OCI-LY7 (cell line): ENCODE measurements around the gene ARL9. TPM values are rescaled to one million over a fixed set of nuclear protein-coding genes. Genes with fewer than 3 reads are reported as not detected.
A peak's percentile ranks its signal among the peaks of the same experiment; 100 is the strongest.

Experiments used
- BruUV-seq: library from RNA; stranded (reverse); fragments of 400-500 nt; replicated peaks from 2 replicates; lab custom pipeline; 2021; lab: Mats Ljungman, UMichigan
- CTCF ChIA-PET: fragments of 300-600 bp; sonication (Branson Sonifier 250); formaldehyde crosslinking; loops from one replicate; lab custom pipeline; 2022; ENCODE audit warnings: antibody characterized with exemption; ENCODE audit not compliant: unreplicated experiment; lab: Charles Lee
- POLR2A ChIA-PET: fragments of 300-600 bp; sonication (Branson Sonifier 250); formaldehyde crosslinking; loops from one replicate; lab custom pipeline; 2022; ENCODE audit warnings: antibody characterized with exemption; lab: Charles Lee
- DNase-seq: peaks from one replicate; pipeline ENCODE4 v3.0.0-alpha.2; 2015; ENCODE audit warnings: low spot score
- H2AFZ ChIP-seq: fragments of 200-600 bp; sonication (generic), shearing (Covaris generic); 2 replicates; pipeline ENCODE4 v1.6.1; 2014; ENCODE audit warnings: mild to moderate bottlenecking, antibody characterized with exemption, low read length, moderate library complexity
- H3K27ac ChIP-seq: fragments of 200-600 bp; sonication (generic); 2 replicates; pipeline ENCODE4 v1.5.1; 2014; ENCODE audit warnings: mixed run types, low read depth, mild to moderate bottlenecking, moderate library complexity, low read length, inconsistent platforms; ENCODE audit not compliant: poor library complexity, severe bottlenecking
- H3K36me3 ChIP-seq: fragments of 200-600 bp; sonication (generic); 2 replicates; pipeline ENCODE4 v1.6.1; 2014; ENCODE audit warnings: mild to moderate bottlenecking, antibody characterized with exemption, low read length, moderate library complexity, mixed read lengths; ENCODE audit not compliant: insufficient read depth
- H3K4me1 ChIP-seq: fragments of 200-600 bp; sonication (generic); 2 replicates; pipeline ENCODE4 v1.5.1; 2014; ENCODE audit warnings: mild to moderate bottlenecking, low read length; ENCODE audit not compliant: insufficient read depth, poor library complexity, severe bottlenecking
- H3K4me2 ChIP-seq: fragments of 200-600 bp; sonication (generic); 2 replicates; pipeline ENCODE4 v1.6.1; 2014; ENCODE audit warnings: mild to moderate bottlenecking, low read length
- H3K4me3 ChIP-seq: fragments of 200-600 bp; sonication (generic); 2 replicates; pipeline ENCODE4 v1.5.1; 2014; ENCODE audit warnings: mild to moderate bottlenecking, low read depth, low read length; ENCODE audit not compliant: poor library complexity, severe bottlenecking
- H3K79me2 ChIP-seq: fragments of 200-600 bp; sonication (generic); 2 replicates; pipeline ENCODE4 v1.6.1; 2016; ENCODE audit warnings: low read depth, mild to moderate bottlenecking, low read length, moderate library complexity, mixed read lengths; ENCODE audit not compliant: insufficient read depth
- H3K9me2 ChIP-seq: fragments of 200-600 bp; sonication (generic); 2 replicates; pipeline ENCODE4 v1.6.1; 2016; ENCODE audit warnings: mild to moderate bottlenecking, low read length, mixed read lengths; ENCODE audit not compliant: insufficient read depth
- H3K9me3 ChIP-seq: fragments of 200-600 bp; sonication (generic); 2 replicates; pipeline ENCODE4 v1.6.1; 2014; ENCODE audit warnings: mild to moderate bottlenecking, mixed run types, low read length, mixed read lengths
- H4K20me1 ChIP-seq: fragments of 200-600 bp; sonication (generic); 2 replicates; pipeline ENCODE4 v1.6.1; 2014; ENCODE audit warnings: mild to moderate bottlenecking, antibody characterized with exemption, low read length, moderate library complexity, mixed read lengths; ENCODE audit not compliant: insufficient read depth
- CTCF ChIP-seq: fragments of 200-600 bp; sonication (generic); conservative IDR thresholded peaks from 2 replicates; pipeline ENCODE4 v1.5.1; 2014; ENCODE audit warnings: mild to moderate bottlenecking, antibody characterized with exemption, low read length, moderate library complexity, mixed read lengths
- EZH2phosphoT487 ChIP-seq: fragments of 200-600 bp; sonication (generic); IDR thresholded peaks from 2 replicates; pipeline ENCODE4 v1.6.1; 2018; ENCODE audit warnings: low read depth, borderline replicate concordance, mild to moderate bottlenecking, mixed run types, antibody characterized with exemption, low read length, moderate library complexity, mixed read lengths
- intact Hi-C: fragments of 100-400 bp; cut with micrococcal nuclease; formaldehyde crosslinking; loops from one replicate; pipeline ENCODE4 v1.10.0; 2022; ENCODE audit not compliant: unreplicated experiment
- total RNA-seq, 2 experiments: library from RNA; depleted of rRNA in 1 of 2; stranded (reverse); fragments of >200 nt in 1 of 2; shearing (Covaris generic) in 1 of 2; gene quantifications; 2 replicates each; pipeline ENCODE4 v1.2.3, GENCODE V29; 2014 to 2022

Gene ARL9
- total RNA-seq, 2 experiments from 2014 or later = 0.32 to 0.76 TPM

- H3K4me3 ChIP-seq = peak overlapping the region; percentile 99
- CTCF ChIA-PET = no interaction called here
- H2AFZ ChIP-seq = no peak overlapping the region
- H3K9me3 ChIP-seq = no peaks in the 10 kb centered on the region
- H3K79me2 ChIP-seq = peaks cover 82% of the 10 kb centered on the region
- DNase-seq = no peak
- peak overlapping the region; percentile 94 for H3K4me2 ChIP-seq
- peaks cover 17% of the 10 kb centered on the region; the same call in 1 of the 2 replicates for H4K20me1 ChIP-seq
- intact Hi-C loops = no loop called here
- TF ChIP-seq EZH2phosphoT487 (no peak), CTCF (no peak)
- H3K9me2 ChIP-seq = no peaks in the 10 kb centered on the region
- peaks cover 37% of the 10 kb centered on the region for H3K4me1 ChIP-seq
- H3K36me3 ChIP-seq = peaks cover 56% of the 10 kb centered on the region
- BruUV-seq = no TSS peak
- H3K27ac ChIP-seq = no peak overlapping the region
- POLR2A ChIA-PET = interaction anchor here (0.7 to 2.7 kb wide), 10 partner anchors 10 to 472 kb away, joined by 3 to 38 read pairs (median 6); partner anchors contain the start of genes AASDH, PAICS and PPAT
Observed at GRCh38 chr4:56469489-56470210, 35.9 kb upstream of the ARL9 start.

DNA sequence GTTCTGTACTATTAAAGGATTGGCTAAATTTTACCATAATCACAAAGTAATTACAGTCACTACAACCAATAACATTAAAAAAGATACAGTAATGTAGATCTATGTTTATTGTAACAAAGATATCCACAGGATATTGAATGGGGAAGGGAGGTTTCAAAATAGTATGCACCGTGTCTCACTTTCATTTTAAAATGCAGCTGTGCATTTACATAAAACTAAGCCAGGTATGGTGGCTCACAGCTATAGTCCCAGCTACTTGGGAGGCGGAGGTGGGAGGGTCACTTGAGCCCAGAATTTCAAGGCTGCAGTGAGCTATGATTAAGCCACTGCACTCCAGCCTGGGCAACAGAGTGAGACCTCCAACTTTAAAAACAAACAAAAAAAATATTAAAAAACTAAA lies 29.7 kb upstream of the ARL9 start:
- intact Hi-C loops = no loop called here
- Histone ChIP-seq H3K9me3 (no peaks in the 10 kb centered on the region), H3K4me1 (peaks cover 29% of the 10 kb centered on the region), H3K27ac (peak overlapping the region; percentile 89), H3K36me3 (peaks cover 96% of the 10 kb centered on the region), H2AFZ (no peak overlapping the region), H4K20me1 (peaks cover 3% of the 10 kb centered on the region; the same call in 1 of the 2 replicates), H3K4me2 (peak overlapping the region; percentile 72), H3K4me3 (peak overlapping the region; percentile 55), H3K79me2 (peaks cover 41% of the 10 kb centered on the region), H3K9me2 (no peaks in the 10 kb centered on the region)
- BruUV-seq = no TSS peak
- ChIA-PET POLR2A (interaction anchor here (0.6 to 2.3 kb wide), 7 partner anchors 8 to 89 kb away, joined by 3 to 8 read pairs (median 3); partner anchors contain the start of genes AASDH, PAICS and SRP72), CTCF (no interaction called here)
- no peak for TF ChIP-seq EZH2phosphoT487
- TF ChIP-seq CTCF = no peak
- DNase-seq = peak; percentile 68
